ENCODE data around the gene CFAP53. TPM values are rescaled to one million over a fixed set of nuclear protein-coding genes. Genes with fewer than 3 reads are reported as not detected.
A peak's percentile ranks its signal among the peaks of the same experiment; 100 is the strongest.

CFAP53 gene
- total and polyA plus RNA-seq, 2 of the 13 experiments (the other 11 are each of a cell fraction or from before 2014, with no cell fraction given): 0.05 to 0.07 TPM

GRCh38 chr18:50274941-50275340 is 8.6 kb upstream of the CFAP53 start (continued):
- TF ChIP-seq, protein P1, sequence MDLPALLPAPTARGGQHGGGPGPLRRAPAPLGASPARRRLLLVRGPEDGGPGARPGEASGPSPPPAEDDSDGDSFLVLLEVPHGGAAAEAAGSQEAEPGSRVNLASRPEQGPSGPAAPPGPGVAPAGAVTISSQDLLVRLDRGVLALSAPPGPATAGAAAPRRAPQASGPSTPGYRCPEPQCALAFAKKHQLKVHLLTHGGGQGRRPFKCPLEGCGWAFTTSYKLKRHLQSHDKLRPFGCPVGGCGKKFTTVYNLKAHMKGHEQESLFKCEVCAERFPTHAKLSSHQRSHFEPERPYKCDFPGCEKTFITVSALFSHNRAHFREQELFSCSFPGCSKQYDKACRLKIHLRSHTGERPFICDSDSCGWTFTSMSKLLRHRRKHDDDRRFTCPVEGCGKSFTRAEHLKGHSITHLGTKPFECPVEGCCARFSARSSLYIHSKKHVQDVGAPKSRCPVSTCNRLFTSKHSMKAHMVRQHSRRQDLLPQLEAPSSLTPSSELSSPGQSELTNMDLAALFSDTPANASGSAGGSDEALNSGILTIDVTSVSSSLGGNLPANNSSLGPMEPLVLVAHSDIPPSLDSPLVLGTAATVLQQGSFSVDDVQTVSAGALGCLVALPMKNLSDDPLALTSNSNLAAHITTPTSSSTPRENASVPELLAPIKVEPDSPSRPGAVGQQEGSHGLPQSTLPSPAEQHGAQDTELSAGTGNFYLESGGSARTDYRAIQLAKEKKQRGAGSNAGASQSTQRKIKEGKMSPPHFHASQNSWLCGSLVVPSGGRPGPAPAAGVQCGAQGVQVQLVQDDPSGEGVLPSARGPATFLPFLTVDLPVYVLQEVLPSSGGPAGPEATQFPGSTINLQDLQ (CRISPR knock-in tag; IDR thresholded peaks at IDR 0.05): no peak
- no peak for TF ChIP-seq ZNF207 (IDR thresholded peaks at IDR 0.05; ENCODE audit: borderline replicate concordance)
- TF ChIP-seq ZNF777 (CRISPR knock-in tag; IDR thresholded peaks at IDR 0.05): no peak
- TF ChIP-seq ZNF713 (CRISPR knock-in tag; IDR thresholded peaks at IDR 0.05): no peak
- TF ChIP-seq TGIF2 (CRISPR knock-in tag; IDR thresholded peaks at IDR 0.05): no peak
- no peak for TF ChIP-seq SPEN (CRISPR knock-in tag; IDR thresholded peaks at IDR 0.05; ENCODE audit: low read depth)

- H3K36me3 ChIP-seq (replicated peaks in 1 of 2; ENCODE audit: control insufficient read depth in 1 of 2, insufficient read depth in 2 of 2, low read length in 2 of 2): peaks cover 43 to 74% of the 10 kb centered on the region in 2 experiments; a peak in 4 of 5 replicates
Observed at GRCh38 chr18:50274044-50274442, 7.7 kb upstream of the CFAP53 start.

More at GRCh38 chr18:50274044-50274442, 7.7 kb upstream of the CFAP53 start:
- ChIA-PET CTCF (ENCODE audit: low intra/inter-chr PET ratio, low total read pairs) (no interaction called here), POLR2A (no interaction called here)
- intact Hi-C loops (cut with micrococcal nuclease; ENCODE audit: unreplicated experiment): no loop called here
- no peak for DNase-seq (ENCODE audit: low spot score)
- 96% methylated on average over 17 of the region's 17 CpGs for WGBS (ENCODE audit: low lambda C conversion rate)
- Histone ChIP-seq H3K4me3 (replicated peaks in 1 of 3; ENCODE audit: insufficient read depth in 1 of 3, low read depth in 2 of 3, low read length in 3 of 3) (no peak overlapping the region), H3K27ac (ENCODE audit: extremely low read length, insufficient read depth, low read length) (no peak overlapping the region), H3K79me2 (ENCODE audit: insufficient read depth, low read length) (peaks cover 6% of the 10 kb centered on the region), H4K20me1 (ENCODE audit: insufficient read depth, low read length) (no peaks in the 10 kb centered on the region), H3K9me3 (ENCODE audit: low read length) (no peaks in the 10 kb centered on the region), H3K27me3 (ENCODE audit: control insufficient read depth in 1 of 2, insufficient read depth in 2 of 2, low read length in 2 of 2) (no peaks in the 10 kb centered on the region), H3K9ac (ENCODE audit: insufficient read depth, low read depth, low read length) (no peak overlapping the region), H3K4me1 (ENCODE audit: insufficient read depth, low read length) (peaks cover 4% of the 10 kb centered on the region), H2AFZ (ENCODE audit: low read length) (no peak overlapping the region), H3K4me2 (ENCODE audit: low read depth, low read length) (no peak overlapping the region)
- in situ Hi-C loops (cut with HindIII; ENCODE audit: extremely low pct_ligation_motif_present, low pct_unique_long_range_greater_than_20kb): no loop called here
- BruUV-seq (replicated peaks): no TSS peak
- TF ChIP-seq AGO2 (optimal IDR thresholded peaks at IDR 0.05; ENCODE audit: low read depth, low read length): peak; percentile 25
- no peak for TF ChIP-seq ZMYM3 (CRISPR knock-in tag; IDR thresholded peaks at IDR 0.05)
- ATAC-seq: no peak
- FAIRE-seq: no peak
